Pancreas (tissue), 10 donors: ENCODE measurements around the gene PAX8. TPM values are rescaled to one million over a fixed set of nuclear protein-coding genes. Genes with fewer than 3 reads are reported as not detected.

Source experiments
- ATAC-seq, 4 donors: fragments of 200-7000 bp; cut with Tn5 transposase; one replicate each; pipeline versions ENCODE4 v1.8.0 to v1.9.1; 2020; ENCODE audit warnings: mild to moderate bottlenecking in 4 of 4, moderate library complexity in 4 of 4
- DNase-seq, 6 donors: peaks; one replicate each; pipeline ENCODE4 v3.0.0-alpha.2; 2020
- FAIRE-seq: peaks from 2 replicates; lab custom pipeline; 2012; peaks lifted over from hg19 to GRCh38; lab: Jason Lieb, UNC
- H3K27ac ChIP-seq, 4 donors: fragments of 200-600 bp; sonication (generic); 1 replicate in 3 of 4; 2 replicates in 1 of 4; pipeline versions ENCODE4 v1.5.0 to v1.8.0; 2020
- H3K27me3 ChIP-seq, 4 donors: fragments of 200-600 bp; one replicate each; pipeline ENCODE4 v1.8.0; 2021
- H3K36me3 ChIP-seq, 3 donors: fragments of 200-600 bp; sonication (generic) in 1 of 3; one replicate each; pipeline versions ENCODE4 v1.5.0 to v1.8.0; 2020 to 2021
- H3K4me1 ChIP-seq, 3 donors: fragments of 200-600 bp; one replicate each; pipeline ENCODE4 v1.8.0; 2021
- H3K4me3 ChIP-seq, 4 donors: fragments of 200-600 bp; sonication (generic) in 2 of 4; one replicate each; pipeline versions ENCODE4 v1.5.0 to v1.8.0; 2020 to 2021
- H3K9me3 ChIP-seq, 4 donors: fragments of 200-600 bp; one replicate each; pipeline ENCODE4 v1.8.0; 2021
- CTCF ChIP-seq, 4 donors: fragments of 200-600 bp; sonication (generic) in 3 of 4; IDR thresholded peaks; one replicate each; pipeline versions ENCODE4 v1.5.0 to v1.8.0; 2021; ENCODE audit warnings: antibody characterized with exemption in 4 of 4
- WGBS, 2 donors: extraction: QIAGEN DNeasy Blood & Tissue Kit; methylation state at CpG; one replicate each; pipeline ENCODE4 v1.1.7; 2013; 5-methylcytosine and 5-hydroxymethylcytosine counted together
- intact Hi-C, 3 donors: fragments of 100-400 bp; cut with DNase I; formaldehyde crosslinking; loops; one replicate each; pipeline versions ENCODE4 v1.11.1 to v1.14.2; 2022
- polyA plus RNA-seq, 2 donors: library from polyadenylated mRNA; stranded (reverse); fragments of 200-250 nt; gene quantifications; one replicate each; pipeline ENCODE4 v1.2.3, GENCODE V29; 2013
- total RNA-seq, 6 donors: library from RNA; stranded (reverse); fragmentation: NEBNext Ultra II Directional in 4 of 6; extraction: Animal tissue kit (Norgen Biotek cat#: 25700) in 4 of 6; gene quantifications; one replicate each; pipeline versions ENCODE4 v1.2.1 to v1.2.4, GENCODE V29; 2021 to 2023
- donor health status: healthy with polysubstance abuse.
- donor health status: DM: no; HTN: no; CAD: no; lungs with moderate emphysema.
- donor health status: DM: no; HTN: no; CAD: no.
- donor health status: control.
- donor health status: control.
- donor health status: Bipolar disorder and iron deficiency.
- donor health status: DM: yes; HTN: yes; CAD: no.
- donor health status: DM: no; HTN: no; CAD: no.
- donor health status: DM: no; HTN: no; CAD: no.
- donor health status: DM: yes; HTN: yes; CAD: no.

PAX8 gene
- total and polyA plus RNA-seq, 8 donors, result 0.23 to 1.1 (median 0.55) TPM; not detected in 2

- FAIRE-seq (no peak), ATAC-seq (peak in 3 of 4 donors; percentile 52 to 70 (median 66)), DNase-seq (peak in 5 of 6 donors; percentile 54 to 83 (median 63))
- 65 to 86% methylated on average over 6 of the region's 6 CpGs for WGBS, 2 donors
- Histone ChIP-seq H3K27me3 (no peaks in the 10 kb centered on the region), H3K4me3 (no peak overlapping the region), H3K9me3 (no peaks in the 10 kb centered on the region), H3K4me1 (peaks cover 0 to 21% (median 9%) of the 10 kb centered on the region in 3 donors), H3K27ac (peak overlapping the region in 2 of 4 donors; percentile 85 to 87), H3K36me3 (no peaks in the 10 kb centered on the region)
- TF ChIP-seq CTCF (IDR thresholded peaks at IDR 0.05), result no peak
- intact Hi-C loops, result no loop called here
These were observed 58.7 kb downstream of the PAX8 start for GRCh38 chr2:113219889-113220641.

- Histone ChIP-seq H3K27me3 (no peaks in the 10 kb centered on the region), H3K27ac (peak overlapping the region in 2 of 4 donors; percentile 85 to 87)
- DNase-seq, result no peak
These were observed 59.2 kb downstream of the PAX8 start for GRCh38 chr2:113219525-113219888.

GRCh38 chr2:113219092-113219441 is 59.7 kb downstream of the PAX8 start:
- H3K36me3 ChIP-seq, result no peaks in the 10 kb centered on the region
- 83 to 90% methylated on average over 2 of the region's 2 CpGs for WGBS, 2 donors
- ATAC-seq, result no peak
- H3K27ac ChIP-seq, result peak overlapping the region in 3 of 4 donors; percentile 85 to 90 (median 87)
- no peaks in the 10 kb centered on the region for H3K9me3 ChIP-seq
- DNase-seq, result no peak
- intact Hi-C loops, result no loop called here
- TF ChIP-seq CTCF (IDR thresholded peaks at IDR 0.05), result no peak
- no peaks in the 10 kb centered on the region for H3K27me3 ChIP-seq
- H3K4me3 ChIP-seq, result no peak overlapping the region
- no peak for FAIRE-seq
- H3K4me1 ChIP-seq, result peaks cover 0 to 18% (median 9%) of the 10 kb centered on the region in 3 donors

More at GRCh38 chr2:113219525-113219888, 59.2 kb downstream of the PAX8 start:
- Histone ChIP-seq H3K4me1 (peaks cover 0 to 18% (median 9%) of the 10 kb centered on the region in 3 donors), H3K4me3 (no peak overlapping the region), H3K9me3 (no peaks in the 10 kb centered on the region), H3K36me3 (no peaks in the 10 kb centered on the region)
- TF ChIP-seq CTCF (IDR thresholded peaks at IDR 0.05), result no peak
- FAIRE-seq (no peak), ATAC-seq (no peak)
- intact Hi-C loops, result no loop called here
- 80 to 95% methylated on average over 5 of the region's 5 CpGs for WGBS, 2 donors

- H3K4me1 ChIP-seq, result peaks cover 0 to 18% (median 9%) of the 10 kb centered on the region in 3 donors
- no peaks in the 10 kb centered on the region for H3K9me3 ChIP-seq
- peak overlapping the region; percentile 56 to 90 (median 86) for H3K27ac ChIP-seq
- ATAC-seq, result peak; percentile 61 to 86 (median 84)
- no peak overlapping the region for H3K4me3 ChIP-seq
- FAIRE-seq, result peak; percentile 81
- WGBS, 2 donors, result 52 to 55% methylated on average over 8 of the region's 8 CpGs
- intact Hi-C loops, result no loop called here
- H3K27me3 ChIP-seq, result no peaks in the 10 kb centered on the region
- H3K36me3 ChIP-seq, result no peaks in the 10 kb centered on the region
- peak in 3 of 6 donors; percentile 50 to 63 (median 53) for DNase-seq
- TF ChIP-seq CTCF (IDR thresholded peaks at IDR 0.05), result no peak
These were observed 60.2 kb downstream of the PAX8 start for GRCh38 chr2:113218283-113219091.
